Transverse colon (tissue), 4 donors: Measurements from ENCODE around the gene TMPO. TPM values are rescaled to one million over a fixed set of nuclear protein-coding genes. Genes with fewer than 3 reads are reported as not detected.

ENCODE experiments used
- DNase-seq: peaks from one replicate; pipeline ENCODE4 v3.0.0-alpha.2; 2019
- H3K27ac ChIP-seq, 4 donors: fragments of 200-600 bp; sonication (generic); 2 replicates each; pipeline ENCODE4 v1.5.1; 2016 to 2018; ENCODE audit warnings: inconsistent platforms in 4 of 4
- H3K27me3 ChIP-seq: fragments of 200-600 bp; sonication (generic); 2 replicates; pipeline ENCODE4 v1.5.1; 2017; ENCODE audit warnings: inconsistent platforms
- H3K36me3 ChIP-seq, 4 donors: fragments of 200-600 bp; sonication (generic); 2 replicates each; pipeline ENCODE4 v1.5.1; 2017 to 2019; ENCODE audit warnings: inconsistent platforms in 4 of 4
- H3K4me1 ChIP-seq, 4 donors: fragments of 200-600 bp; sonication (generic); 2 replicates each; pipeline ENCODE4 v1.5.1; 2017 to 2020; ENCODE audit warnings: inconsistent platforms in 4 of 4
- H3K4me3 ChIP-seq, 4 donors: fragments of 200-600 bp; sonication (generic); 1 replicate in 1 of 4; 2 replicates in 3 of 4; pipeline versions ENCODE4 v1.5.1 to v1.6.1; 2017 to 2019; ENCODE audit warnings: inconsistent platforms in 4 of 4
- H3K9me3 ChIP-seq, 2 donors: fragments of 200-600 bp; sonication (generic); 2 replicates each; pipeline ENCODE4 v1.5.1; 2017 to 2019; ENCODE audit warnings: inconsistent platforms in 2 of 2
- EP300 ChIP-seq: sonication (generic); formaldehyde crosslinking; IDR thresholded peaks from one replicate; pipeline ENCODE4 v1.6.1; 2017; ENCODE audit warnings: antibody characterized with exemption, low read depth
- POLR2A ChIP-seq: fragments of 450-650 bp; IDR thresholded peaks from one replicate; pipeline ENCODE4 v1.6.1; 2016; ENCODE audit warnings: antibody characterized with exemption, mild to moderate bottlenecking, moderate library complexity
- POLR2AphosphoS5 ChIP-seq, 3 donors: sonication (generic); formaldehyde crosslinking; IDR thresholded peaks; one replicate each; pipeline ENCODE4 v1.6.1; 2016; ENCODE audit warnings: antibody characterized with exemption in 3 of 3
- WGBS, 2 donors: methylation state at CpG; one replicate each; pipeline ENCODE4 v1.1.5; 2018; ENCODE audit warnings: low coverage in 1 of 2; 5-methylcytosine and 5-hydroxymethylcytosine counted together
- in situ Hi-C, 4 donors: fragments of 200-750 bp; cut with MboI; loops; one replicate each; pipeline versions ENCODE4 v1.15.0 to v1.15.1; 2017; ENCODE audit warnings: low sequenced_read_pairs in 3 of 4, low pct_ligation_motif_present in 1 of 4, low pct_unique_long_range_greater_than_20kb in 1 of 4
- intact Hi-C: fragments of 100-400 bp; cut with DNase I; formaldehyde crosslinking; loops from one replicate; pipeline ENCODE4 v1.15.1; 2023; ENCODE audit warnings: low total_unique reads
- total RNA-seq, 4 donors: library from RNA; depleted of rRNA; stranded (reverse); fragments of >200 nt; gene quantifications; one replicate each; pipeline ENCODE4 v1.1.0, GENCODE V29; 2016
- TF ChIP-seq, protein P1 (sequence below), 5 experiments: fragments of 200-600 bp in 3 of 5; fragments of 450-650 bp in 2 of 5; sonication (generic) in 3 of 5; IDR thresholded peaks; 1 replicate in 2 of 5; 2 replicates in 3 of 5; pipeline ENCODE4 v1.5.1; 2016 to 2017; ENCODE audit warnings: antibody characterized with exemption in 5 of 5, inconsistent platforms in 3 of 5, mild to moderate bottlenecking in 2 of 5, moderate library complexity in 1 of 5

Gene TMPO
- total RNA-seq, 4 donors from 2014 or later: 57.8 to 164 (median 89.0) TPM

DNA sequence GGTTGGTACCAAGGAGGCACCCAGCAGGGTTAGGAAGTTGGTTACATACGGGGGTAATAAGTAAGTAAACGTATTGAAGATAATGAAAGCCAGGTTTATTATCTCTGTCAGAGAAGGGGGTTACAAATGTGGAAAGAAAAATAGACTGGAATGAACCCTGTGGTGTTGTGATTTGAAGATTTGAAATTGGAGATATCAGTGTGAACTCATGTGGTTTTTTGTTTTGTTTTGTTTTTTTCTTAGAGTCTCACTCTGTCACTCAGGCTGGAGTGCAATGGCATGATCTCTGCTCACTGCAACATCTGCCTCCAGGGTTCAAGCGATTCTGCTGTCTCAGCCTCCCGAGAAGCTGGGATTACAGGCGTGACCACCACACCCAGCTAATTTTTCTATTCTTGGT, 64.0 kb downstream of the TMPO start:
- H3K27me3 ChIP-seq: no peaks in the 10 kb centered on the region
- no peaks in the 10 kb centered on the region for H3K9me3 ChIP-seq
- intact Hi-C loops (no loop called here), in situ Hi-C loops (no loop called here)
- no peaks in the 10 kb centered on the region for H3K36me3 ChIP-seq
- TF ChIP-seq POLR2A (no peak), EP300 (no peak), POLR2AphosphoS5 (IDR thresholded peaks at IDR 0.05) (no peak)
- TF ChIP-seq, protein P1, sequence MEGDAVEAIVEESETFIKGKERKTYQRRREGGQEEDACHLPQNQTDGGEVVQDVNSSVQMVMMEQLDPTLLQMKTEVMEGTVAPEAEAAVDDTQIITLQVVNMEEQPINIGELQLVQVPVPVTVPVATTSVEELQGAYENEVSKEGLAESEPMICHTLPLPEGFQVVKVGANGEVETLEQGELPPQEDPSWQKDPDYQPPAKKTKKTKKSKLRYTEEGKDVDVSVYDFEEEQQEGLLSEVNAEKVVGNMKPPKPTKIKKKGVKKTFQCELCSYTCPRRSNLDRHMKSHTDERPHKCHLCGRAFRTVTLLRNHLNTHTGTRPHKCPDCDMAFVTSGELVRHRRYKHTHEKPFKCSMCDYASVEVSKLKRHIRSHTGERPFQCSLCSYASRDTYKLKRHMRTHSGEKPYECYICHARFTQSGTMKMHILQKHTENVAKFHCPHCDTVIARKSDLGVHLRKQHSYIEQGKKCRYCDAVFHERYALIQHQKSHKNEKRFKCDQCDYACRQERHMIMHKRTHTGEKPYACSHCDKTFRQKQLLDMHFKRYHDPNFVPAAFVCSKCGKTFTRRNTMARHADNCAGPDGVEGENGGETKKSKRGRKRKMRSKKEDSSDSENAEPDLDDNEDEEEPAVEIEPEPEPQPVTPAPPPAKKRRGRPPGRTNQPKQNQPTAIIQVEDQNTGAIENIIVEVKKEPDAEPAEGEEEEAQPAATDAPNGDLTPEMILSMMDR (IDR thresholded peaks at IDR 0.05): no peak
- peak overlapping the region; percentile 53 to 76 (median 68) for H3K27ac ChIP-seq
- no peak overlapping the region for H3K4me3 ChIP-seq
- WGBS, 2 donors: 66 to 81% methylated on average over 2 to 5 of the region's 5 CpGs
- peaks cover 0 to 17% (median 9%) of the 10 kb centered on the region in 4 donors for H3K4me1 ChIP-seq
- no peak for DNase-seq

DNA sequence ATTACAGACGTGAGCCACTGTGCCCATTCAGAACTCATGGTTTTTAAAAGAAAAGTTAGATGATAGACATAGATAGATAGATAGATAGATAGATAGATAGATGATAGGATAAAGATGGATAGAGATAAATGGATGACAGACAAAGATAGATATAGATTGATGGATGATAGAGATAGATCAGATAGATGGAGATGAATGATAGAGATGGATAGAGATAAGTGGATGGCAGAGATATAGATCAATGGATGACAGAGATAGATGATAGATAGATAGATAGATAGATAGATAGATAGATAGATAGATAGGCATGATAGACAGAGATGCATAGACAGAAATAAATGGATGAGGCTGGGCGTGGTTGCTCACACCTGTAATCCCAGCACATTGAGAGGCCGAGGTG, 64.4 kb downstream of the TMPO start:
- in situ Hi-C loops: no loop called here
- no peak overlapping the region for H3K27ac ChIP-seq
- peaks cover 0 to 13% (median 7%) of the 10 kb centered on the region in 4 donors for H3K4me1 ChIP-seq
- no peaks in the 10 kb centered on the region for H3K36me3 ChIP-seq
- intact Hi-C loops: no loop called here
- no peaks in the 10 kb centered on the region for H3K9me3 ChIP-seq
- WGBS, 2 donors: 94 to 96% methylated on average over 2 to 3 of the region's 3 CpGs
- no peaks in the 10 kb centered on the region for H3K27me3 ChIP-seq
- H3K4me3 ChIP-seq: no peak overlapping the region
- TF ChIP-seq EP300 (no peak), POLR2AphosphoS5 (IDR thresholded peaks at IDR 0.05) (no peak), POLR2A (no peak)
- TF ChIP-seq, protein P1 (IDR thresholded peaks at IDR 0.05): no peak
- no peak for DNase-seq

- no peak overlapping the region for H3K27ac ChIP-seq
- intact Hi-C loops (no loop called here), in situ Hi-C loops (no loop called here)
- no peaks in the 10 kb centered on the region for H3K36me3 ChIP-seq
- TF ChIP-seq, protein P1 (IDR thresholded peaks at IDR 0.05): no peak
- no peak for TF ChIP-seq POLR2AphosphoS5 (IDR thresholded peaks at IDR 0.05)
- TF ChIP-seq POLR2A: no peak
- no peak for TF ChIP-seq EP300
- H3K9me3 ChIP-seq: no peaks in the 10 kb centered on the region
- DNase-seq: no peak
- H3K4me3 ChIP-seq: no peak overlapping the region
- no peaks in the 10 kb centered on the region for H3K27me3 ChIP-seq
- WGBS, 2 donors: 89 to 97% methylated on average over 5 of the region's 5 CpGs
- H3K4me1 ChIP-seq: peaks cover 0 to 12% (median 4%) of the 10 kb centered on the region in 4 donors
Measured at GRCh38 chr12:98580695-98581094, 65.3 kb downstream of the TMPO start.

GRCh38 chr12:98581101-98581500, 65.7 kb downstream of the TMPO start:
- TF ChIP-seq, protein P1 (IDR thresholded peaks at IDR 0.05): no peak
- no peak for TF ChIP-seq POLR2AphosphoS5 (IDR thresholded peaks at IDR 0.05)
- H3K4me3 ChIP-seq: no peak overlapping the region
- in situ Hi-C loops (no loop called here), intact Hi-C loops (no loop called here)
- peaks cover 0 to 12% (median 4%) of the 10 kb centered on the region in 4 donors for H3K4me1 ChIP-seq
- no peak for DNase-seq
- no peaks in the 10 kb centered on the region for H3K9me3 ChIP-seq
- no peak overlapping the region for H3K27ac ChIP-seq
- 60 to 89% methylated on average over 1 of the region's 1 CpG for WGBS, 2 donors
- H3K36me3 ChIP-seq: no peaks in the 10 kb centered on the region
- H3K27me3 ChIP-seq: no peaks in the 10 kb centered on the region
